Loucy (cell line): ENCODE data around the gene IL17C.

Source experiments
- H2AFZ ChIP-seq: fragments of 200-600 bp; sonication (generic); 2 replicates; pipeline ENCODE4 v1.6.0; 2016; ENCODE audit warnings: antibody characterized with exemption, mild to moderate bottlenecking, low read length, moderate library complexity
- H3F3A ChIP-seq: fragments of 200-600 bp; 2 replicates; pipeline ENCODE4 v1.6.0; 2016; ENCODE audit warnings: antibody characterized with exemption, low read depth, mild to moderate bottlenecking
- H3K27me3 ChIP-seq: fragments of 200-600 bp; sonication (generic); 2 replicates; pipeline ENCODE4 v1.6.1; 2014; ENCODE audit warnings: low read length, mild to moderate bottlenecking; ENCODE audit not compliant: insufficient read depth, poor library complexity, severe bottlenecking
- H3K36me3 ChIP-seq: fragments of 200-600 bp; sonication (generic); 2 replicates; pipeline ENCODE4 v1.6.1; 2016; ENCODE audit warnings: low read length; ENCODE audit not compliant: insufficient read depth
- H3K4me1 ChIP-seq: fragments of 200-600 bp; sonication (generic); 2 replicates; pipeline ENCODE4 v1.5.1; 2014; ENCODE audit warnings: low read length, mild to moderate bottlenecking; ENCODE audit not compliant: insufficient read depth, poor library complexity, severe bottlenecking
- H3K4me2 ChIP-seq: fragments of 200-600 bp; sonication (generic); 2 replicates; pipeline ENCODE4 v1.6.0; 2014; ENCODE audit warnings: antibody characterized with exemption, low read length, low read depth, mild to moderate bottlenecking; ENCODE audit not compliant: poor library complexity, severe bottlenecking
- H3K4me3 ChIP-seq: fragments of 200-600 bp; sonication (generic); 2 replicates; pipeline ENCODE4 v1.5.1; 2014; ENCODE audit warnings: low read length, mild to moderate bottlenecking, mixed read lengths; ENCODE audit not compliant: poor library complexity, severe bottlenecking
- H3K79me2 ChIP-seq: fragments of 200-600 bp; sonication (generic); 2 replicates; pipeline ENCODE4 v1.6.1; 2014; ENCODE audit warnings: low read length; ENCODE audit not compliant: insufficient read depth
- H3K9ac ChIP-seq: fragments of 200-600 bp; sonication (generic); 2 replicates; pipeline ENCODE4 v1.6.0; 2014; ENCODE audit warnings: mild to moderate bottlenecking, low read depth, low read length, moderate library complexity; ENCODE audit not compliant: poor library complexity, severe bottlenecking
- H3K9me2 ChIP-seq: fragments of 200-600 bp; sonication (generic); replicated peaks from 2 replicates; pipeline ENCODE4 v1.6.1; 2016; ENCODE audit warnings: low read depth, low read length, mixed read lengths
- H3K9me3 ChIP-seq: fragments of 200-600 bp; sonication (generic); 2 replicates; pipeline ENCODE4 v1.6.1; 2014; ENCODE audit warnings: mild to moderate bottlenecking, antibody characterized with exemption, low read length, low read depth; ENCODE audit not compliant: insufficient read depth
- H4K20me1 ChIP-seq: fragments of 200-600 bp; sonication (generic); 2 replicates; pipeline ENCODE4 v1.6.0; 2014; ENCODE audit warnings: antibody characterized with exemption, low read length, mild to moderate bottlenecking; ENCODE audit not compliant: insufficient read depth, poor library complexity, severe bottlenecking
- EZH2phosphoT487 ChIP-seq: fragments of 200-600 bp; IDR thresholded peaks from 2 replicates; pipeline ENCODE4 v1.6.1; 2018; ENCODE audit warnings: antibody characterized with exemption, mild to moderate bottlenecking, moderate library complexity, borderline replicate concordance
- TF ChIP-seq, protein P1 (sequence below): fragments of 200-600 bp; sonication (generic); conservative IDR thresholded peaks from 2 replicates; pipeline ENCODE4 v1.5.1; 2014; ENCODE audit warnings: mild to moderate bottlenecking, antibody characterized with exemption, low read length

The IL17C gene

DNA sequence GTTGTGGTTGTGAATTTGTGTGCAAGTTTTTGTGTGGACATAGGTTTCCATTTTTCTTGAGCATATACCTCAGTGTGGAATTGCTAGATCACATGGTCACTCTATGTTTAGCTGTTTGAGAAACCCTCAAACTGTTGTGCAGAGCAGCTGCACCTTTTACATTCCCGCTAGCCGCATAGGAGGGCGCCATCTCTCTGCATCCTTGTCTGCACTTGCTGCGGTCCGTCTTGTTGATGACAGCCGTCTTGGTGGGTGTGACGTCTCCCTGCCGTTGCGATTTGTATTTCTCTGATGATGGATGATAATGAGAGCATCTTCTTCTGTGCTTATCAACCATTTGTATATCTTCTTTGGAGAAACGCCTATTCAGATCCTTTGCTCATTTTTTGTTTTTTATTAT lies 25.1 kb upstream of the IL17C start:
- Histone ChIP-seq H3K9ac (no peak overlapping the region), H3K4me3 (no peak overlapping the region), H3K4me2 (no peak overlapping the region), H4K20me1 (no peaks in the 10 kb centered on the region), H3F3A (no peaks in the 10 kb centered on the region), H2AFZ (no peak overlapping the region), H3K4me1 (no peaks in the 10 kb centered on the region), H3K9me3 (no peaks in the 10 kb centered on the region), H3K36me3 (peaks cover 14% of the 10 kb centered on the region; the same call in 1 of the 2 replicates), H3K79me2 (no peaks in the 10 kb centered on the region), H3K9me2 (no peaks in the 10 kb centered on the region), H3K27me3 (no peaks in the 10 kb centered on the region)
- TF ChIP-seq, protein P1, sequence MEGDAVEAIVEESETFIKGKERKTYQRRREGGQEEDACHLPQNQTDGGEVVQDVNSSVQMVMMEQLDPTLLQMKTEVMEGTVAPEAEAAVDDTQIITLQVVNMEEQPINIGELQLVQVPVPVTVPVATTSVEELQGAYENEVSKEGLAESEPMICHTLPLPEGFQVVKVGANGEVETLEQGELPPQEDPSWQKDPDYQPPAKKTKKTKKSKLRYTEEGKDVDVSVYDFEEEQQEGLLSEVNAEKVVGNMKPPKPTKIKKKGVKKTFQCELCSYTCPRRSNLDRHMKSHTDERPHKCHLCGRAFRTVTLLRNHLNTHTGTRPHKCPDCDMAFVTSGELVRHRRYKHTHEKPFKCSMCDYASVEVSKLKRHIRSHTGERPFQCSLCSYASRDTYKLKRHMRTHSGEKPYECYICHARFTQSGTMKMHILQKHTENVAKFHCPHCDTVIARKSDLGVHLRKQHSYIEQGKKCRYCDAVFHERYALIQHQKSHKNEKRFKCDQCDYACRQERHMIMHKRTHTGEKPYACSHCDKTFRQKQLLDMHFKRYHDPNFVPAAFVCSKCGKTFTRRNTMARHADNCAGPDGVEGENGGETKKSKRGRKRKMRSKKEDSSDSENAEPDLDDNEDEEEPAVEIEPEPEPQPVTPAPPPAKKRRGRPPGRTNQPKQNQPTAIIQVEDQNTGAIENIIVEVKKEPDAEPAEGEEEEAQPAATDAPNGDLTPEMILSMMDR: no peak
- TF ChIP-seq EZH2phosphoT487: no peak

DNA sequence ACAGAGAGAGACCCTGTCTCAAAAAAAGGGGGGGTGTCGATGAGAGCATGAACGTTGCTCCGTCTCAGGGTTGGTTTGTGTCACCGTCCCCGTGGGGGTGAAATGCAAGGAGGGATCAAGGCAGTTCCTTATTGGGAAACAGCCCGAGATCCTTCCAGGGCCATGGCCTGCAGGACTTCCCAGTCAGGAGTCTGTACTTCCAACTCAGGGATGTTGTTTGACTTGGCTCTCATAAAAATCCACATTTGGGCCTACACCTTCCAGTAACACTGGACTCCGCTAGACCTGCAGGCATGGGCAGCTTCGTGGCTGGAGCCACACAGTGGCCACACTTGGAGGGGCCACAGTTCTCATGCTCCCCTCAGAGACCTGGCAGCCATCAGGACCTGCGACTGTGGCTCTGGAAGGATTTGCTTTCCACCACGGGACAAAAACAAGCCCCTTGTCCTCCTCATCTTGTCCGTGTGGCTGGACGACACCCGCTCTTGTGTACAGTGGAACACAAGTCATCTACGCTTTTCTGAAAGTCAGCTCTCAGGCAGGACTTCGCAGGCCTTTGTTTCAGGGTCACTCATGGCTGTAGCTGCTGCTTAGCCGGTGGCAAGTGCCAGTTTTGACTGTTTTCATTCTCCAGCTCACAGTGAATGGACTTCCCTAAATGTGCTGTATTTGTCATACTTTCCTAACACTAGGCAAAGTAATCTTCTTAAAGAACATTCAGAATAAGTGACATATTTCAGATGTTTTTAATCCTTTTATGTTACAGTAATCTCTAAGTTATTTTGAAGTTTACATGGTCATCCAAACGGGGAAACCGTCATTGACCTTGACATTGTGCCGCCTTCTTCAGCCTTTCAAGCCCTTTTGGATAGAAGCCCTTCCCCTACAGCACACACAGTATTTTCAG lies 24.2 kb upstream of the IL17C start:
- Histone ChIP-seq H3K79me2 (no peaks in the 10 kb centered on the region), H3K9me2 (no peaks in the 10 kb centered on the region), H3K9me3 (no peaks in the 10 kb centered on the region), H3K4me3 (no peak overlapping the region), H3K27me3 (no peaks in the 10 kb centered on the region), H3K4me1 (no peaks in the 10 kb centered on the region), H2AFZ (no peak overlapping the region), H3K36me3 (peaks cover 14% of the 10 kb centered on the region; the same call in 1 of the 2 replicates), H4K20me1 (no peaks in the 10 kb centered on the region), H3F3A (no peaks in the 10 kb centered on the region), H3K9ac (no peak overlapping the region), H3K4me2 (no peak overlapping the region)
- TF ChIP-seq, protein P1: no peak
- no peak for TF ChIP-seq EZH2phosphoT487

DNA sequence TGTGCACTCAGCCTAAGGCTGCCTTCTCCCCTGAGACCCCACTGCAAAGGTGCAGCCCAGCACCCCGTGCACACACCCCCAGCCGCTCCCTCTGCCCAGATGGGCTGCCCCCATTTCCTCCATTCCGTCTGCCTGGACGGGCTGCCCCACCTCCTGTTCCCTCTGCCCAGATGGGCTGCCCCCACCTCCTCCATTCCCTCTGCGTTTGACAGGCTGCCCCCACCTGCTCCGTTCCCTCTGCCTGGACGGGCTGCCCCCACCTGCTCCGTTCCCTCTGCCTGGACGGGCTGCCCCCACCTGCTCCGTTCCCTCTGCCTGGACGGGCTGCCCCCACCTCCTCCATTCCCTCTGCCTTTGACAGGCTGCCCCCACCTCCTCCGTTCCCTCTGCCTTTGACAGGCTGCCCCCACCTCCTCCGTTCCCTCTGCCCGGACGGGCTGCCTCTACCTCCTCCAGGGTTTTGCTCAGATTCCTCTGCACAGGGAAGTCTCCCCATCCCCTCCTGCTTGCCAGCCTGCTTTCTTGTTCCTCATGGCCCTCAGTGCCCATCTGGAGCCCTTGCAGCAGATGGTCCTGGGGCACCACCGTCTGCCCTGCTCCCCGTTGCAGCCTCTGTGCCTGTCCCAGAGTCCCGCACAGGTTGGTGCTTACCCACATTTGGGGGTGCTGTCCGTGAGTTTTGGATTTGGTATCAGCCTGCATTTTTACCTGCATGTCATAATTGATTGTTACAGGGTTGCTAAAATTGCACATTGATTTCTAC lies 23.4 kb upstream of the IL17C start:
- Histone ChIP-seq H3F3A (no peaks in the 10 kb centered on the region), H3K27me3 (no peaks in the 10 kb centered on the region), H3K9me2 (no peaks in the 10 kb centered on the region), H3K9me3 (no peaks in the 10 kb centered on the region), H3K4me1 (no peaks in the 10 kb centered on the region), H3K36me3 (peaks cover 14% of the 10 kb centered on the region; the same call in 1 of the 2 replicates), H2AFZ (no peak overlapping the region), H4K20me1 (no peaks in the 10 kb centered on the region), H3K79me2 (no peaks in the 10 kb centered on the region), H3K4me2 (no peak overlapping the region), H3K9ac (no peak overlapping the region), H3K4me3 (no peak overlapping the region)
- TF ChIP-seq, protein P1: no peak
- no peak for TF ChIP-seq EZH2phosphoT487
